Coronary artery (tissue), 2 donors: ENCODE measurements around the gene CALHM1.
A peak's percentile ranks its signal among the peaks of the same experiment; 100 is the strongest.

ENCODE experiments used
- DNase-seq: peaks from one replicate; pipeline ENCODE4 v3.0.0-alpha.2; 2017; ENCODE audit warnings: low spot score
- H3K27ac ChIP-seq, 2 donors: fragments of 200-600 bp; sonication (generic); one replicate each; pipeline ENCODE4 v1.5.1; 2016 to 2019
- H3K4me3 ChIP-seq: fragments of 200-600 bp; sonication (generic); 2 replicates; pipeline ENCODE4 v1.5.1; 2016; ENCODE audit warnings: mild to moderate bottlenecking, moderate library complexity
- TF ChIP-seq, protein P1 (sequence below): fragments of 200-600 bp; sonication (generic); IDR thresholded peaks from one replicate; pipeline ENCODE4 v1.5.1; 2019; ENCODE audit warnings: antibody characterized with exemption

The CALHM1 gene

DNA sequence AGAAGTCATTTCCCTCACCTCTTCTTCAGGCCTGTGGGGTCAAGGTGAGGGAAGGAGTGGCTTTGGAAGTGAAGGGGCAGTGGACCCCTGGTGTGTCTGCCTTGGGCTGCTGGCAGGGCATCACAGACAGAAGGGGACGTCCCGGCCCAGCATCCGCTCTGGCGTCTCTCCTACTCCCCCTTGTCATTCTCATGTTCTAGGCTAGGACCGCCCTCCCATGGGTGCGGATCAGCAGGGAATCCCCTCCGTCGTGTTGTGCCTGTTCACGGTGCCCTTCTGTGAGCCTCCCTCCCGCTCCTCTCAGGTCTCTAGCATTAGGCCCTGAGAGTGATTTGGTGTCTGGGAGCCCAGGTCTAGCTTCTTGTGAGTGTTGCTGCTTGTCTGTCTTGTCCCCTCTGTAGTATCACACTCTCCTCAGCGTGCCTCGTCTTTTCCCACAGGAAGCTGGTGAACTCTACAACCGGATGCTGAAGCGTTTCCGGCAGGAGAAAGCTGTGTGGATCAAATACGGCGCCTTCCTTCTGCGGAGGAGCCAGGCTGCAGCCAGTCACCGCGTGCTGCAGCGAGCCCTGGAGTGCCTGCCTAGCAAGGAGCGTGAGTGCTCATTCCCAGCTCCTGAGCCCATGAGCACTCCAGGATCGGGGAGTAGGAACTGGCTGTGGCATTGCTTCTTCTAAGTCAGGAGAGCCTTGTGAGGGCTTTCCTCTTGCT is 15.1 kb downstream of the CALHM1 start:
- Histone ChIP-seq H3K27ac (peak overlapping the region in 1 of 2 donors; percentile 96), H3K4me3 (no peak overlapping the region)
- no peak for DNase-seq
- TF ChIP-seq, protein P1, sequence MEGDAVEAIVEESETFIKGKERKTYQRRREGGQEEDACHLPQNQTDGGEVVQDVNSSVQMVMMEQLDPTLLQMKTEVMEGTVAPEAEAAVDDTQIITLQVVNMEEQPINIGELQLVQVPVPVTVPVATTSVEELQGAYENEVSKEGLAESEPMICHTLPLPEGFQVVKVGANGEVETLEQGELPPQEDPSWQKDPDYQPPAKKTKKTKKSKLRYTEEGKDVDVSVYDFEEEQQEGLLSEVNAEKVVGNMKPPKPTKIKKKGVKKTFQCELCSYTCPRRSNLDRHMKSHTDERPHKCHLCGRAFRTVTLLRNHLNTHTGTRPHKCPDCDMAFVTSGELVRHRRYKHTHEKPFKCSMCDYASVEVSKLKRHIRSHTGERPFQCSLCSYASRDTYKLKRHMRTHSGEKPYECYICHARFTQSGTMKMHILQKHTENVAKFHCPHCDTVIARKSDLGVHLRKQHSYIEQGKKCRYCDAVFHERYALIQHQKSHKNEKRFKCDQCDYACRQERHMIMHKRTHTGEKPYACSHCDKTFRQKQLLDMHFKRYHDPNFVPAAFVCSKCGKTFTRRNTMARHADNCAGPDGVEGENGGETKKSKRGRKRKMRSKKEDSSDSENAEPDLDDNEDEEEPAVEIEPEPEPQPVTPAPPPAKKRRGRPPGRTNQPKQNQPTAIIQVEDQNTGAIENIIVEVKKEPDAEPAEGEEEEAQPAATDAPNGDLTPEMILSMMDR, result no peak

DNA sequence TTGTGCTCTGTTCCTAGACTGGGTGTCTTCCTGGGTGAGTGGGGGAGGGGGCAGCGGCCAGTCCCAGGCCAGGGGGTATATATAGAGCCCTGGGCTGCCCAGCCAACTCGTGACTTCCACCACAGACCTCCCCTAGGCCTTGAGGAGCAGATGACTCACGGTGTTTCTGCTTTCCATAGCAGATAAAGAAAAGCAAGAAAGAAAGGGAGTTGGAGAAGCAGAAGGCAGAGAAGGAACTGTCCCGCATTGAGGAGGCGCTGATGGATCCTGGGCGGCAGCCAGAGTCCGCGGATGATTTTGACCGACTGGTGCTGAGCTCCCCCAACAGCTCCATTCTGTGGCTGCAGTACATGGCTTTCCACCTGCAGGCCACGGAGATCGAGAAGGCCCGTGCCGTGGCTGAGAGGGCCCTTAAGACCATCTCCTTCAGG is 16.7 kb downstream of the CALHM1 start:
- Histone ChIP-seq H3K4me3 (no peak overlapping the region), H3K27ac (peak overlapping the region; percentile 62 to 68)
- TF ChIP-seq, protein P1, result no peak
- no peak for DNase-seq

DNA sequence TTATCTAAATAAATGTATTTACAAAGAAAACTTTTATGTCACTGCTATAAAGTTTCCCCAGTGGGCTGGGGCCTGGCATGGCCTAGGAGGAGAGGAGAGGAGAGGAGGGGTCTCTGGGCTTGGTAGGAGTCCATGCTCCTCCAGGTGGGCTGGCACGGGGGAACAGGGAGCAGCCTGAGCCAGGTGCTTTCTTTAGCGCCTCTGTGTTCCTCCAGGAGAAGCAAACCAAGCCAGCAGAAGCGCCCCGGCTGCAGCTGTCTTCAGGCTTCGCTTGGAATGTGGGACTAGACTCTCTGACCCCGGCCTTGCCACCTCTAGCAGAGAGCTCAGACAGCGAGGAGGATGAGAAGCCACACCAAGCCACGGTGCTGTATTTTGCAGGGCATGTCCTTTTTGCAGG is 17.1 kb downstream of the CALHM1 start:
- TF ChIP-seq, protein P1, result no peak

DNA sequence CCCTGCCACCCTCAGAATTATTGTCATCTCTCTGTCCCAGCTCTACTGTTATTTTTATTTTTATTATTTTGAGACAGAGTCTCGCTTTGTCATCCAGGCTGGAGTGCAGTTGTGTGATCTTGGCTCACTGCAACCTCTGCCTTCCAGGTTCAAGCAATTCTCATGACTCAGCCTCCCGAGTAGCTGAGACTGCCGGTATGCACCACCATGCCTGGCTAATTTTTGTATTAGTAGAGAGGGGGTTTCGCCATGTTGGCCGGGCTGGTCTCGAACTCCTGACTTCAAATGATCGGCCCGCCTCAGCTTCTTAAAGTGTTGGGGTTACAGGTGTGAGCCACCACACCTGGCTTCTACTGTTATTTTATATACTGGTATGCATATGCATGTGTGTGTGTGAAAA is 17.5 kb downstream of the CALHM1 start:
- peak overlapping the region in 1 of 2 donors; percentile 62 for H3K27ac ChIP-seq
- H3K4me3 ChIP-seq, result no peak overlapping the region
- TF ChIP-seq, protein P1, result no peak
- no peak for DNase-seq

More for the DNA sequence above, 17.1 kb downstream of the CALHM1 start:
- peak overlapping the region; percentile 62 to 68 for H3K27ac ChIP-seq
- H3K4me3 ChIP-seq, result no peak overlapping the region
- DNase-seq, result no peak

DNA sequence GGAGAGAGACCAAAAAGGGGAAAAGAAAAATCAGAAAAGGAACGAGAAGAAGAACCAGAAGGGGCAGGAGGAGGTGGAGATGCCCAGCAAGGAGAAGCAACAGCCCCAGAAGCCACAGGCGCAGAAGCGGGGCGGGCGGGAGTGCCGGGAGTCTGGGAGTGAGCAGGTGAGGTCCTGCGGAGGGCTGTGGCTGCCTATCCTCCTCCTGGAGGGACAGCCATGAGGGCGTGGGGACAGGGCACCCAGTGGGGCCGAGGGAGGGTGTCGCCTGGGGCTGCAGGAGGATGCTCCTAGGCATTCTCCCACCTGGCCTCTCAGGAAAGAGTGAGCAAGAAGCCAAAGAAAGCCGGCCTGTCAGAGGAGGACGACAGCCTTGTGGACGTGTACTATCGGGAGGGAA is 18.3 kb downstream of the CALHM1 start:
- TF ChIP-seq, protein P1, result no peak
- no peak overlapping the region for H3K4me3 ChIP-seq
- H3K27ac ChIP-seq, result no peak overlapping the region
- DNase-seq, result no peak

DNA sequence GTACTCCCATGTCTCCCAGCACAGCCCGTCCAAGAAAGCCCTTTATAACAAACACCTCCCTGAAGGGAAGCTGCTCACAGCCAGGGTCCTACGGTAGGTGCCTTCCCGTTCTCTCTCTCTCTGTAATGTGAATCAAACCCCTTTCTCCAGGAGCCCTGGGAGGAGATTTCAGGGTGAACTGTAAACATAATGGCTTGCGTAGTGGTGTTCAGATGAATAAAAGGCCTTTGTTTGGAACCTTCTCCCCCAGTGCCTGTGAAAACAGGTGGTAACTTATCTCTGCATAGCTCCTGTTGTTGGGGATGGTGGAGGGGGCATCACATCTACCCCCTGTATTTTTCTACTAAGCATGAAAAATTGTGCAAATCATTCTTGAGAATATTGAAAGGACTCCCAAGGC is 18.9 kb downstream of the CALHM1 start:
- DNase-seq, result no peak
- no peak overlapping the region for H3K27ac ChIP-seq
- TF ChIP-seq, protein P1, result no peak
- no peak overlapping the region for H3K4me3 ChIP-seq

DNA sequence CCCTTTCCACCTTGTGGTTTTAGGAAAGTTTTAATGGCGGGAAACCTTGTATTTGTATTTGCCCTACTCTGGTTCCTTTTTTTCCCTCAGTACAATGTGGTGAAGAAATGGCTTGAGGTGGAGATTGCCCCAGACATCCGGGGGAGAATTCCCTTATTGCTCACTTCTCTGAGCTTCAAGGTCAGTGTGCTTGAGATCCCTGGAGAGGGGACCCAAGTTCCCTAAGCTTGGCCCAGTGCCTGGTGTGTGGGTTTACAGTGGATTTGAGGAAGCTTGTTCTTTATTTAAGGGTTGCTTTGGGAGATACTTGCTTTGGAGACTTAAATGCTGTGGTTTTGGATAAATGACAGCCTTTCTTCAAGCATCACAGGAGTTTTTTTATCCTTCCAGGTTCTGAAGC is 24.8 kb downstream of the CALHM1 start:
- DNase-seq, result no peak
- H3K27ac ChIP-seq, result no peak overlapping the region

More for the DNA sequence above, 24.8 kb downstream of the CALHM1 start:
- TF ChIP-seq, protein P1, result no peak
- H3K4me3 ChIP-seq, result no peak overlapping the region
